ENCODE data around the gene NPR2. TPM values are rescaled to one million over a fixed set of nuclear protein-coding genes. Genes with fewer than 3 reads are reported as not detected.

The NPR2 gene
- polyA plus RNA-seq, 1 of the 3 experiments (the other 2 are of a cell fraction): 13.5 TPM

- no peak for TF ChIP-seq USF1 (IDR thresholded peaks at IDR 0.05; ENCODE audit: borderline replicate concordance, low read depth)
These were observed 61.0 kb downstream of the NPR2 start (continued) for GRCh38 chr9:35852267-35852815.

DNA sequence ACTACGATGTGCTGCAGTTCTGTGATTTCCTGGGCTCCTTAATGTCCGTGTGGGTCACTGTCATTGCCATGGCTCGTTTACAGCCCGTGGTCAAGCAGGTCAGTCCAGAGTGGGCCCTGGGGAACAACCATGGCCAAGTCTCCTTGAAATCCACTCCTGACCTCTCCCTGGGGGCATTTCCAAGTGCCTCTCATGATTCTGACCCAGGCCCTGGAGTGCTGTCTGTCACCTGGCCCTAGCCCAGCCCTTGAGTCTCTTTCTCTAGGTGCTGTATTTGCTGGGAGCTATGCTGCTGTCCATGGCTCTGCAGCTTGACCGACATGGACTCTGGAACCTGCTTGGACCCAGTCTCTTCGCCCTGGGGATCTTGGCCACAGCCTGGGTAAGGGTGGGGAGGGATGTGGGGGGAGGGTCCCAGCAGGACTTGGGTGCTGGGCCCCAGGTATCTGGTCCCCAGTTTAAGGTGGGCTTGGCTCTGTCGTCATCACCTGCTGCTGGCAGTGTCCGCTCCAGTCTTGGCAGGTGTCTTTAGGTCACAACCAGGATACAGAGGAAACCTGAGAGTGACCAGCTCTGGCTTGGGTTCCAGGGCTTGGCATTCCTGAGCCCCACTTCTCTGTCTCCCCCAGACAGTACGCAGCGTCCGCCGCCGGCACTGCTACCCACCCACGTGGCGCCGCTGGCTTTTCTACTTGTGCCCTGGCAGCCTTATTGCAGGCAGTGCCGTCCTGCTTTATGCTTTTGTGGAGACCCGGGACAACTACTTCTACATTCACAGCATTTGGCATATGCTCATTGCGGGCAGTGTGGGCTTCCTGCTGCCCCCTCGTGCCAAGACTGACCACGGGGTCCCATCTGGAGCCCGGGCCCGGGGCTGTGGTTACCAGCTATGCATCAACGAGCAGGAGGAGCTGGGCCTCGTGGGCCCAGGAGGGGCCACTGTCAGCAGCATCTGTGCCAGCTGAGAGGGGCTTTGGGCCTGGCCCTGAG lies 61.8 kb downstream of the NPR2 start:
- H3K79me2 ChIP-seq (ENCODE audit: insufficient read depth): no peaks in the 10 kb centered on the region
- 56% methylated on average over 12 of the region's 25 CpGs for WGBS (ENCODE audit: low lambda C conversion rate)
- no peak for DNase-seq
- no peak overlapping the region for H2AFZ ChIP-seq (ENCODE audit: low read depth)
- no peaks in the 10 kb centered on the region for H3K9me2 ChIP-seq
- H3F3A ChIP-seq (replicated peaks; ENCODE audit: insufficient read depth): peaks cover 11% of the 10 kb centered on the region
- POLR2A ChIA-PET: no interaction called here
- H3K9ac ChIP-seq: no peak overlapping the region
- CTCF ChIA-PET: interaction anchor here (0.9 to 1.1 kb wide), 2 partner anchors 29 to 63 kb away, joined by 3 to 5 read pairs; no protein-coding TSS in a partner anchor
- peaks cover 0 to 3% of the 10 kb centered on the region in 2 experiments; a peak in 1 of 4 replicates for H3K4me1 ChIP-seq (ENCODE audit: control insufficient read depth in 1 of 2, insufficient read depth in 2 of 2, low read depth in 1 of 2, low read length in 1 of 2)
- H3K4me2 ChIP-seq: no peak overlapping the region
- H3K9me3 ChIP-seq: no peaks in the 10 kb centered on the region
- H4K20me1 ChIP-seq (ENCODE audit: insufficient read depth): no peaks in the 10 kb centered on the region
- H3K36me3 ChIP-seq (replicated peaks in 1 of 2; ENCODE audit: control insufficient read depth in 1 of 2, insufficient read depth in 2 of 2, low read length in 1 of 2): no peaks in the 10 kb centered on the region
- H3K27ac ChIP-seq (ENCODE audit: low read depth in 2 of 2, low read length in 1 of 2): no peak overlapping the region
- no peaks in the 10 kb centered on the region for H3K27me3 ChIP-seq (ENCODE audit: insufficient read depth)
- H3K4me3 ChIP-seq (ENCODE audit: low read depth in 2 of 2, low read length in 1 of 2): no peak overlapping the region
- TF ChIP-seq MAX (IDR thresholded peaks at IDR 0.05; ENCODE audit: low read depth): no peak
- TF ChIP-seq, protein P1, sequence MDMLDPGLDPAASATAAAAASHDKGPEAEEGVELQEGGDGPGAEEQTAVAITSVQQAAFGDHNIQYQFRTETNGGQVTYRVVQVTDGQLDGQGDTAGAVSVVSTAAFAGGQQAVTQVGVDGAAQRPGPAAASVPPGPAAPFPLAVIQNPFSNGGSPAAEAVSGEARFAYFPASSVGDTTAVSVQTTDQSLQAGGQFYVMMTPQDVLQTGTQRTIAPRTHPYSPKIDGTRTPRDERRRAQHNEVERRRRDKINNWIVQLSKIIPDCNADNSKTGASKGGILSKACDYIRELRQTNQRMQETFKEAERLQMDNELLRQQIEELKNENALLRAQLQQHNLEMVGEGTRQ (IDR thresholded peaks at IDR 0.05; ENCODE audit: borderline replicate concordance, low read depth, low read length): no peak
- TF ChIP-seq RXRA (IDR thresholded peaks at IDR 0.05; ENCODE audit: borderline replicate concordance, low read depth): no peak
- no peak for TF ChIP-seq CHD2 (IDR thresholded peaks at IDR 0.05; ENCODE audit: low read length, partially characterized antibody)
- TF ChIP-seq ELF1 (IDR thresholded peaks at IDR 0.05): no peak
- TF ChIP-seq TAF1 (IDR thresholded peaks at IDR 0.05; ENCODE audit: borderline replicate concordance, low read depth, low read length): no peak
- TF ChIP-seq EP300 (IDR thresholded peaks at IDR 0.05; ENCODE audit: borderline replicate concordance in 1 of 2, low read depth in 1 of 2, low read length in 1 of 2): no peak
- TF ChIP-seq MEF2A (IDR thresholded peaks at IDR 0.05; ENCODE audit: borderline replicate concordance, low read depth): no peak

DNA sequence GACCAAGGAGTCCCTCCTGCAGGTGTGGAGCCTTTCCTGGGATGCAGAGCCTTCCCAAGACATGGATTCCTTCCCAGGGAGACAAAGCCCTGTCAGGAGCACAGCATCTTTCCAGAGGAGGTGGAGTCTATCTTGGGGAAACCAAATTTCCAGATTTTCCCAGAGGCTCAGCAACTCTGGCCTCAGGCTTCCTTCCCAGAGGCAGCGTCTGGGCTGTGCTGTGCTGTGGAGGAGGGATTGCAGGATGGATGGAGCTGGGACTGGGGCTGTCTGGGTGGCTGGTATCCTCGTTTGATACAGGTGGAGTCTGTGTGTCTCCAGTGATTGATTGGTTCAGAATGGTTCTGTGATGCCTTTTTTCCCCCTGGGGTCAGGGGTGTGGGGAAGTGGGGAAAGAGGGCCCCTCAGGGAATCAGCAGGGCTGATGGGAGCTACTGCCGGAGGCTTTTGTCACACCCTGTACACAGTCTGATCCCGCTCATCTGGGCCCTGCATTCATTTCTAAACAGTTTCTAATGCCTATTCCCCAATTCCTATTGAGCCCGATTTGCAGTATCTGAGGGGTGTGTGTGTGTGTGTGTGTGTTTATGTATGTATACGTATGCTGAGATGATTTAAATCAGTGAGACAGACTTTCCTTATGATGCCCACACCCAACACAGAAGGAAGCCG lies 62.8 kb downstream of the NPR2 start:
- no peaks in the 10 kb centered on the region for H3K27me3 ChIP-seq (ENCODE audit: insufficient read depth)
- H3K9me2 ChIP-seq: no peaks in the 10 kb centered on the region
- H3K4me3 ChIP-seq (ENCODE audit: low read depth in 2 of 2, low read length in 1 of 2): no peak overlapping the region
- ChIA-PET CTCF (interaction anchor here (0.8 kb wide), 1 partner anchor 19 kb away, joined by 5 read pairs; no protein-coding TSS in a partner anchor), POLR2A (no interaction called here)
- H3K9me3 ChIP-seq: no peaks in the 10 kb centered on the region
- H3K27ac ChIP-seq (ENCODE audit: low read depth in 2 of 2, low read length in 1 of 2): no peak overlapping the region
- no peak overlapping the region for H3K9ac ChIP-seq
- peaks cover 0 to 4% of the 10 kb centered on the region in 2 experiments; a peak in 1 of 4 replicates for H3K4me1 ChIP-seq (ENCODE audit: control insufficient read depth in 1 of 2, insufficient read depth in 2 of 2, low read depth in 1 of 2, low read length in 1 of 2)
- DNase-seq: no peak
- H3K4me2 ChIP-seq: no peak overlapping the region
- WGBS (ENCODE audit: low lambda C conversion rate): 85% methylated on average over 6 of the region's 7 CpGs
- H2AFZ ChIP-seq (ENCODE audit: low read depth): no peak overlapping the region
- H4K20me1 ChIP-seq (ENCODE audit: insufficient read depth): no peaks in the 10 kb centered on the region
- H3K36me3 ChIP-seq (replicated peaks in 1 of 2; ENCODE audit: control insufficient read depth in 1 of 2, insufficient read depth in 2 of 2, low read length in 1 of 2): no peaks in the 10 kb centered on the region
- no peaks in the 10 kb centered on the region for H3K79me2 ChIP-seq (ENCODE audit: insufficient read depth)
- peaks cover 4% of the 10 kb centered on the region for H3F3A ChIP-seq (replicated peaks; ENCODE audit: insufficient read depth)
- TF ChIP-seq MEF2A (IDR thresholded peaks at IDR 0.05; ENCODE audit: borderline replicate concordance, low read depth): no peak
- no peak for TF ChIP-seq FOXJ3 (CRISPR knock-in tag; IDR thresholded peaks at IDR 0.05)
- TF ChIP-seq, protein P2, sequence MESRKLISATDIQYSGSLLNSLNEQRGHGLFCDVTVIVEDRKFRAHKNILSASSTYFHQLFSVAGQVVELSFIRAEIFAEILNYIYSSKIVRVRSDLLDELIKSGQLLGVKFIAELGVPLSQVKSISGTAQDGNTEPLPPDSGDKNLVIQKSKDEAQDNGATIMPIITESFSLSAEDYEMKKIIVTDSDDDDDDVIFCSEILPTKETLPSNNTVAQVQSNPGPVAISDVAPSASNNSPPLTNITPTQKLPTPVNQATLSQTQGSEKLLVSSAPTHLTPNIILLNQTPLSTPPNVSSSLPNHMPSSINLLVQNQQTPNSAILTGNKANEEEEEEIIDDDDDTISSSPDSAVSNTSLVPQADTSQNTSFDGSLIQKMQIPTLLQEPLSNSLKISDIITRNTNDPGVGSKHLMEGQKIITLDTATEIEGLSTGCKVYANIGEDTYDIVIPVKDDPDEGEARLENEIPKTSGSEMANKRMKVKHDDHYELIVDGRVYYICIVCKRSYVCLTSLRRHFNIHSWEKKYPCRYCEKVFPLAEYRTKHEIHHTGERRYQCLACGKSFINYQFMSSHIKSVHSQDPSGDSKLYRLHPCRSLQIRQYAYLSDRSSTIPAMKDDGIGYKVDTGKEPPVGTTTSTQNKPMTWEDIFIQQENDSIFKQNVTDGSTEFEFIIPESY (IDR thresholded peaks at IDR 0.05; ENCODE audit: borderline replicate concordance, low read depth): no peak
- TF ChIP-seq ELF1 (IDR thresholded peaks at IDR 0.05): no peak
- TF ChIP-seq RAD21 (IDR thresholded peaks at IDR 0.05; ENCODE audit: low read length): no peak
- no peak for TF ChIP-seq USF1 (IDR thresholded peaks at IDR 0.05; ENCODE audit: borderline replicate concordance, low read depth)
- TF ChIP-seq FOSL2 (IDR thresholded peaks at IDR 0.05; ENCODE audit: borderline replicate concordance, low read depth): no peak
- TF ChIP-seq MAX (IDR thresholded peaks at IDR 0.05; ENCODE audit: low read depth): no peak

Data from SK-N-SH (cell line).